ENCODE results near the gene XRCC5.
A peak's percentile ranks its signal among the peaks of the same experiment; 100 is the strongest.

Gene XRCC5

GRCh38 chr2:216108967-216109921, at the start of gene XRCC5:
Gene XRCC5, plus strand, starts transcription at chr2:216109348. Its CDS starts 89 bp downstream, at chr2:216109437.
- Histone ChIP-seq H3K4me1 (ENCODE audit: insufficient read depth, low read length) (peaks cover 48% of the 10 kb centered on the region), H3K9me3 (ENCODE audit: low read length) (no peaks in the 10 kb centered on the region), H3K36me3 (ENCODE audit: insufficient read depth, low read length) (peaks cover 35% of the 10 kb centered on the region), H3K4me3 (ENCODE audit: low read length) (peak within 1 kb of the TSS; percentile 75), H2AFZ (ENCODE audit: low read depth, low read length) (no peak within 1 kb of the TSS), H3K27me3 (ENCODE audit: insufficient read depth, low read length) (no peaks in the 10 kb centered on the region)

- no peak overlapping the region for H3K4me3 ChIP-seq (ENCODE audit: low read length)
- no peaks in the 10 kb centered on the region for H3K9me3 ChIP-seq (ENCODE audit: low read length)
- no peaks in the 10 kb centered on the region for H3K27me3 ChIP-seq (ENCODE audit: insufficient read depth, low read length)
- H3K36me3 ChIP-seq (ENCODE audit: insufficient read depth, low read length), result peaks cover 28% of the 10 kb centered on the region
- H2AFZ ChIP-seq (ENCODE audit: low read depth, low read length), result no peak overlapping the region
- H3K4me1 ChIP-seq (ENCODE audit: insufficient read depth, low read length), result no peaks in the 10 kb centered on the region
Measured at GRCh38 chr2:216064014-216064630, 45.0 kb upstream of the XRCC5 start.

- H3K36me3 ChIP-seq (ENCODE audit: insufficient read depth, low read length), result peaks cover 23% of the 10 kb centered on the region
- no peak overlapping the region for H3K4me3 ChIP-seq (ENCODE audit: low read length)
- no peaks in the 10 kb centered on the region for H3K27me3 ChIP-seq (ENCODE audit: insufficient read depth, low read length)
- H3K9me3 ChIP-seq (ENCODE audit: low read length), result no peaks in the 10 kb centered on the region
- H2AFZ ChIP-seq (ENCODE audit: low read depth, low read length), result no peak overlapping the region
- no peaks in the 10 kb centered on the region for H3K4me1 ChIP-seq (ENCODE audit: insufficient read depth, low read length)
Measured at GRCh38 chr2:216064665-216065064, 44.5 kb upstream of the XRCC5 start.

GRCh38 chr2:216066230-216066629, 42.9 kb upstream of the XRCC5 start:
- no peak overlapping the region for H2AFZ ChIP-seq (ENCODE audit: low read depth, low read length)
- H3K4me1 ChIP-seq (ENCODE audit: insufficient read depth, low read length), result no peaks in the 10 kb centered on the region
- H3K4me3 ChIP-seq (ENCODE audit: low read length), result no peak overlapping the region
- H3K36me3 ChIP-seq (ENCODE audit: insufficient read depth, low read length), result peaks cover 23% of the 10 kb centered on the region
- H3K9me3 ChIP-seq (ENCODE audit: low read length), result no peaks in the 10 kb centered on the region
- no peaks in the 10 kb centered on the region for H3K27me3 ChIP-seq (ENCODE audit: insufficient read depth, low read length)

GRCh38 chr2:216069028-216069427, 40.1 kb upstream of the XRCC5 start:
- Histone ChIP-seq H3K27me3 (ENCODE audit: insufficient read depth, low read length) (no peaks in the 10 kb centered on the region), H3K4me1 (ENCODE audit: insufficient read depth, low read length) (no peaks in the 10 kb centered on the region), H3K9me3 (ENCODE audit: low read length) (no peaks in the 10 kb centered on the region), H3K4me3 (ENCODE audit: low read length) (no peak overlapping the region), H3K36me3 (ENCODE audit: insufficient read depth, low read length) (peaks cover 25% of the 10 kb centered on the region), H2AFZ (ENCODE audit: low read depth, low read length) (no peak overlapping the region)

- Histone ChIP-seq H3K4me1 (ENCODE audit: insufficient read depth, low read length) (no peaks in the 10 kb centered on the region), H3K9me3 (ENCODE audit: low read length) (no peaks in the 10 kb centered on the region), H3K36me3 (ENCODE audit: insufficient read depth, low read length) (peaks cover 17% of the 10 kb centered on the region)
Measured at GRCh38 chr2:216070195-216070594, 39.0 kb upstream of the XRCC5 start.

GRCh38 chr2:216071111-216071851, 37.9 kb upstream of the XRCC5 start:
- H2AFZ ChIP-seq (ENCODE audit: low read depth, low read length), result no peak overlapping the region
- no peaks in the 10 kb centered on the region for H3K4me1 ChIP-seq (ENCODE audit: insufficient read depth, low read length)
- no peaks in the 10 kb centered on the region for H3K9me3 ChIP-seq (ENCODE audit: low read length)
- no peak overlapping the region for H3K4me3 ChIP-seq (ENCODE audit: low read length)
- peaks cover 7% of the 10 kb centered on the region for H3K36me3 ChIP-seq (ENCODE audit: insufficient read depth, low read length)
- H3K27me3 ChIP-seq (ENCODE audit: insufficient read depth, low read length), result no peaks in the 10 kb centered on the region

More at GRCh38 chr2:216070195-216070594, 39.0 kb upstream of the XRCC5 start:
- no peaks in the 10 kb centered on the region for H3K27me3 ChIP-seq (ENCODE audit: insufficient read depth, low read length)
- no peak overlapping the region for H3K4me3 ChIP-seq (ENCODE audit: low read length)
- no peak overlapping the region for H2AFZ ChIP-seq (ENCODE audit: low read depth, low read length)

GRCh38 chr2:216072473-216072872, 36.7 kb upstream of the XRCC5 start:
- Histone ChIP-seq H2AFZ (ENCODE audit: low read depth, low read length) (no peak overlapping the region), H3K4me1 (ENCODE audit: insufficient read depth, low read length) (no peaks in the 10 kb centered on the region), H3K36me3 (ENCODE audit: insufficient read depth, low read length) (peaks cover 5% of the 10 kb centered on the region), H3K9me3 (ENCODE audit: low read length) (no peaks in the 10 kb centered on the region), H3K27me3 (ENCODE audit: insufficient read depth, low read length) (no peaks in the 10 kb centered on the region), H3K4me3 (ENCODE audit: low read length) (no peak overlapping the region)

- Histone ChIP-seq H3K36me3 (ENCODE audit: insufficient read depth, low read length) (peaks cover 5% of the 10 kb centered on the region), H3K4me1 (ENCODE audit: insufficient read depth, low read length) (no peaks in the 10 kb centered on the region), H2AFZ (ENCODE audit: low read depth, low read length) (no peak overlapping the region), H3K4me3 (ENCODE audit: low read length) (no peak overlapping the region), H3K27me3 (ENCODE audit: insufficient read depth, low read length) (no peaks in the 10 kb centered on the region), H3K9me3 (ENCODE audit: low read length) (no peaks in the 10 kb centered on the region)
Measured at GRCh38 chr2:216073773-216074172, 35.4 kb upstream of the XRCC5 start.

- Histone ChIP-seq H3K9me3 (ENCODE audit: low read length) (no peaks in the 10 kb centered on the region), H3K36me3 (ENCODE audit: insufficient read depth, low read length) (peaks cover 5% of the 10 kb centered on the region), H3K4me3 (ENCODE audit: low read length) (no peak overlapping the region), H3K27me3 (ENCODE audit: insufficient read depth, low read length) (no peaks in the 10 kb centered on the region), H2AFZ (ENCODE audit: low read depth, low read length) (no peak overlapping the region), H3K4me1 (ENCODE audit: insufficient read depth, low read length) (no peaks in the 10 kb centered on the region)
Measured at GRCh38 chr2:216074380-216074779, 34.8 kb upstream of the XRCC5 start.

- Histone ChIP-seq H3K27me3 (ENCODE audit: insufficient read depth, low read length) (no peaks in the 10 kb centered on the region), H3K9me3 (ENCODE audit: low read length) (no peaks in the 10 kb centered on the region), H3K4me1 (ENCODE audit: insufficient read depth, low read length) (no peaks in the 10 kb centered on the region), H3K36me3 (ENCODE audit: insufficient read depth, low read length) (peaks cover 5% of the 10 kb centered on the region), H2AFZ (ENCODE audit: low read depth, low read length) (no peak overlapping the region), H3K4me3 (ENCODE audit: low read length) (no peak overlapping the region)
Measured at GRCh38 chr2:216074794-216075193, 34.4 kb upstream of the XRCC5 start.

GRCh38 chr2:216075510-216076485, 33.4 kb upstream of the XRCC5 start:
- Histone ChIP-seq H3K9me3 (ENCODE audit: low read length) (no peaks in the 10 kb centered on the region), H3K27me3 (ENCODE audit: insufficient read depth, low read length) (no peaks in the 10 kb centered on the region)

More at GRCh38 chr2:216075510-216076485, 33.4 kb upstream of the XRCC5 start:
- Histone ChIP-seq H3K4me3 (ENCODE audit: low read length) (no peak overlapping the region), H3K4me1 (ENCODE audit: insufficient read depth, low read length) (peaks cover under 1% of the 10 kb centered on the region), H2AFZ (ENCODE audit: low read depth, low read length) (no peak overlapping the region), H3K36me3 (ENCODE audit: insufficient read depth, low read length) (peaks cover 5% of the 10 kb centered on the region)
